ENCODE results near the gene DDR2.
"Not testable (repeated sequence)": the region's sequence is repeated elsewhere in the genome, so short reads cannot be mapped to it uniquely, and the experiment has no call there.

DNA sequence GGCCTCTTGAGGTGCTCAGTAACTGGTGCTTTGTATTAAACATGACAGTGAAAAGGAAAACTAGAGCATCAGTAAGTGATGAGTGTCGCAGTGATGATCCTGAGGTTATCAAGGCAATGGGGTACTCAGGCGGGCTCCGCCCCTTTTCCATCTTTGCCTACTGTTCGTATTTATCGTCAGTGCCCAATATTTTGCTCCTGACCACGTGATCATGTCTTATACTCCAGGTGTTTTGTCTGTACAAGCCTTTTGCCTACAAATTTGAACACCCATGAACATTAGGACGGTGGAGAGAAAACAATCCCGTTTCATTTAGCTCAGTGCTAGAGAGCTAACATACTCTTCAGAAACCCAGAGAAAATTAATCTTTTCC, 158.7 kb downstream of the DDR2 start:
- TF ChIP-seq, protein P1, sequence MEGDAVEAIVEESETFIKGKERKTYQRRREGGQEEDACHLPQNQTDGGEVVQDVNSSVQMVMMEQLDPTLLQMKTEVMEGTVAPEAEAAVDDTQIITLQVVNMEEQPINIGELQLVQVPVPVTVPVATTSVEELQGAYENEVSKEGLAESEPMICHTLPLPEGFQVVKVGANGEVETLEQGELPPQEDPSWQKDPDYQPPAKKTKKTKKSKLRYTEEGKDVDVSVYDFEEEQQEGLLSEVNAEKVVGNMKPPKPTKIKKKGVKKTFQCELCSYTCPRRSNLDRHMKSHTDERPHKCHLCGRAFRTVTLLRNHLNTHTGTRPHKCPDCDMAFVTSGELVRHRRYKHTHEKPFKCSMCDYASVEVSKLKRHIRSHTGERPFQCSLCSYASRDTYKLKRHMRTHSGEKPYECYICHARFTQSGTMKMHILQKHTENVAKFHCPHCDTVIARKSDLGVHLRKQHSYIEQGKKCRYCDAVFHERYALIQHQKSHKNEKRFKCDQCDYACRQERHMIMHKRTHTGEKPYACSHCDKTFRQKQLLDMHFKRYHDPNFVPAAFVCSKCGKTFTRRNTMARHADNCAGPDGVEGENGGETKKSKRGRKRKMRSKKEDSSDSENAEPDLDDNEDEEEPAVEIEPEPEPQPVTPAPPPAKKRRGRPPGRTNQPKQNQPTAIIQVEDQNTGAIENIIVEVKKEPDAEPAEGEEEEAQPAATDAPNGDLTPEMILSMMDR (IDR thresholded peaks at IDR 0.05): not testable (repeated sequence)
- TF ChIP-seq POLR2A (IDR thresholded peaks at IDR 0.05): not testable (repeated sequence)
